Activated T-cell treated with anti-CD3 and anti-CD28 coated beads, Interleukin-2, amount 50 U/mL, for 72 hours (primary cell): ENCODE measurements around the gene INSRR. TPM values are rescaled to one million over a fixed set of nuclear protein-coding genes. Genes with fewer than 3 reads are reported as not detected.

Source experiments
- ATAC-seq, 2 donors: fragments of 150-1000 bp; cut with Tn5 transposase; replicated peaks in 1 of 2; 2 replicates each; pipeline ENCODE4 v1.10.0; 2021; ENCODE audit warnings: moderate library complexity in 2 of 2, mild to moderate bottlenecking in 1 of 2
- DNase-seq, 2 donors: peaks; one replicate each; pipeline ENCODE4 v3.0.0; 2021 to 2022; ENCODE audit warnings: mixed read lengths in 1 of 2
- H3K27ac Mint-ChIP-seq: one replicate; pipeline ENCODE4 v1.8.0; 2022; ENCODE audit warnings: mild to moderate bottlenecking, moderate library complexity, mixed read lengths
- H3K27me3 Mint-ChIP-seq: one replicate; pipeline ENCODE4 v1.8.0; 2022; ENCODE audit warnings: low read depth, mixed read lengths
- H3K36me3 Mint-ChIP-seq, 2 donors: one replicate each; pipeline ENCODE4 v1.8.0; 2022; ENCODE audit warnings: mixed read lengths in 2 of 2, mild to moderate bottlenecking in 1 of 2; ENCODE audit not compliant: insufficient read depth in 2 of 2
- H3K4me1 Mint-ChIP-seq: one replicate; pipeline ENCODE4 v1.8.0; 2022; ENCODE audit warnings: low read depth, mixed read lengths
- H3K4me3 Mint-ChIP-seq, 2 donors: one replicate each; pipeline ENCODE4 v1.8.0; 2022; ENCODE audit warnings: mild to moderate bottlenecking in 2 of 2, mixed read lengths in 2 of 2, moderate library complexity in 2 of 2
- H3K9me3 Mint-ChIP-seq, 2 donors: one replicate each; pipeline ENCODE4 v1.8.0; 2022; ENCODE audit warnings: mixed read lengths in 2 of 2
- total RNA-seq, 2 donors: library from RNA; stranded (reverse); gene quantifications; one replicate each; pipeline ENCODE4 v1.2.3, GENCODE V29; 2022

Gene INSRR
- total RNA-seq, 2 donors from 2014 or later, result 0.17 to 0.30 TPM

DNA sequence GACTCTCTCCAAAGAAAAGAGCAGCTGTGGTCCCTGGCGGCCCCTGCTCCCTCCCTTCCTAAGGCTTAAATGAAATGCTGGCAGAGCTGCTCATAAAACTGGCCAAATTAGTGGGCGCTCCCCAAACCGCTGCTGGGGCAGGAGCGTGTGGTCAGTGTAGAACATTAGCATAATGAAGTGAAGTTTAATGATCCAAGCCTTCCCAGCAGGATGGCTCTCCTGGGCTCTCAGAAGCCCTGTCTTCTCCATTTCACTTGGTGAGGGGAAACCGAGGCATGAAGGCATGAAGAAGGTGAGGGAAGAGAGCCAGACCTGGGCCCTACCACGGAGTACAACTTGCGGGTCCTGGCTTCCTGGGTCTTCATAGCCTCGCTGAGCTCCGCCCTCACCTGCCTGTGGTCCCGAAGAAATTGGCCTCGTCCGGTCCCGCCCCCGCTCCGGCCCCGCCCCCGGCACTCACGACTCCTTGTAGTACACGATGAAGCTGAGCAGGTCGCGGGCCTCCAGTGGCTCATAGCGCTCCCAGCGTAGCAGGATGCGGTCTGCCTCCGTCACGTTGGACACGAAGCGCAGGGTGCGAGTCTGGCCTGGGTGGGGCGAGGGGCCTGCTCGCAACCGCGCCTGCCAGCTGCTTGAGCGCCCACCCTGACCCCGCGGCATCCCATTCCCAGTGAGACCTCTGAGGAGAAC, 10.3 kb downstream of the INSRR start:
- DNase-seq (peak; percentile 73 to 76), ATAC-seq (peak; percentile 86 to 88)
- H3K4me1 Mint-ChIP-seq, result peaks cover 39% of the 10 kb centered on the region
- no peak overlapping the region for H3K27ac Mint-ChIP-seq
- no peaks in the 10 kb centered on the region for H3K9me3 Mint-ChIP-seq
- H3K36me3 Mint-ChIP-seq, result no peaks in the 10 kb centered on the region
- H3K27me3 Mint-ChIP-seq, result peaks cover 50% of the 10 kb centered on the region
- H3K4me3 Mint-ChIP-seq, result peak overlapping the region; percentile 49 to 59

DNA sequence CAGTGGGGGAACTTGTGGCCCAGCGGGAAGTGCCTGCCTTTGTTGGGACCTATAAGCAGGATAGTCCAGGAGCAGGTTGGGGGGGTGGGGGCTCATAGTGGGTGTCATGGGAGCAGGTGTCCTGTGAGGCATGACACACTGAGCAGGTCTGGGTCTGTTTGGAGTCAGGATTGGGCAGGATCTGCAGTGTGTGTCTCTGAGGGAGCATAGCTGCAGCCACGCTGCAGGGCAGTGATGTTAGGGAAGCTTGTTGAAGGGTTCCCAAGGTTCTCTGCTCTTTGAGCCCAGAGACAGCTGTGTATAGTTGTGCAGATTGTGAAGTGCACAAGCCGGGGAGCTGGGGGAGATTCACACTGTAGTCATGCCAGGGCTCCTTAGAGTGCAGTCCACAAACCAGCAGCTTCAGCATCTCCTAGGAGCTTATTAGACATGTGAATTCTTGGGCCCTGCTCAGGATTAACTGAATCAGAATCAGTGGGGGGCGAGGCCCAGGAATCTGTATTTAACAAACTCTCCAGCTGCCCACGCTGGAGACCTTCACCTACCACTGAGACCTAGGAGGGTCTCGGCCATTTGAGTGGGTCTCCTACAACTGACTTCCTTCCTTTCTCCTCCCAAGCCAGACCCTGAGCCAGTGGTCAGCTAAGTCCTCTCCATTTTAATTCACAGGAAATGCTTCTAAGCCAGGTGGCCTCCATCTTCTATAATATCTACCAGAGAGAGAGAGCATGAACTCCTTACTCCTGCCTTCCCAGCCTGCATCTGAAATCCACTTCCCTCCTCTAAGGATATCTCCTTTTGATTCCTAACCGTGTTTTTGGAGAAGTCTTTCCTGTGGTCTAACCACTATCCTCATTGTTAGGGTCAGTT, 11.1 kb downstream of the INSRR start:
- ATAC-seq, result no peak
- H3K27me3 Mint-ChIP-seq, result peaks cover 57% of the 10 kb centered on the region
- H3K36me3 Mint-ChIP-seq, result no peaks in the 10 kb centered on the region
- DNase-seq, result no peak
- no peaks in the 10 kb centered on the region for H3K9me3 Mint-ChIP-seq
- H3K27ac Mint-ChIP-seq, result no peak overlapping the region
- peaks cover 39% of the 10 kb centered on the region for H3K4me1 Mint-ChIP-seq
- H3K4me3 Mint-ChIP-seq, result peak overlapping the region; percentile 45 to 59

DNA sequence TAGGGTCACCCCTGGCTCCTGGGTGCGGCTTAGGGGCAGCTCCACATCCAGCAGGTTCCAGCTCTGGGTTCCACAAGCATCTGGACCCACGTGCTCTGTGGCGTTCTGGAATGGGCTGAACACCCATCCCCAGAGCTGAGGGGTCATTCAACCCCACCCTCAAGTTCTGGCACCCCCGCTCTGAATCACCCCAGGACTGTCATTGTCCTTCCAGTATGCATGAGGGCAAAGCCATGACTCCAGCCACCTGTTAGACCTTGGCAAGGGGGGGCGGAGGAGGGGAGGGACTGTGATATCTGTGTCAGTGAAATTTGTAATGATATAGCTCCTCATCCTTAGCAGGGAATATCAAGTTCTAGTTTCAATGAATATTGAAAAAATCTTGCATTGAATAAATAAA, 12.3 kb downstream of the INSRR start:
- no peak overlapping the region for H3K4me3 Mint-ChIP-seq
- no peak overlapping the region for H3K27ac Mint-ChIP-seq
- H3K27me3 Mint-ChIP-seq, result peaks cover 67% of the 10 kb centered on the region
- H3K9me3 Mint-ChIP-seq, result no peaks in the 10 kb centered on the region
- no peaks in the 10 kb centered on the region for H3K36me3 Mint-ChIP-seq
- peaks cover 39% of the 10 kb centered on the region for H3K4me1 Mint-ChIP-seq
- DNase-seq (no peak), ATAC-seq (no peak)

DNA sequence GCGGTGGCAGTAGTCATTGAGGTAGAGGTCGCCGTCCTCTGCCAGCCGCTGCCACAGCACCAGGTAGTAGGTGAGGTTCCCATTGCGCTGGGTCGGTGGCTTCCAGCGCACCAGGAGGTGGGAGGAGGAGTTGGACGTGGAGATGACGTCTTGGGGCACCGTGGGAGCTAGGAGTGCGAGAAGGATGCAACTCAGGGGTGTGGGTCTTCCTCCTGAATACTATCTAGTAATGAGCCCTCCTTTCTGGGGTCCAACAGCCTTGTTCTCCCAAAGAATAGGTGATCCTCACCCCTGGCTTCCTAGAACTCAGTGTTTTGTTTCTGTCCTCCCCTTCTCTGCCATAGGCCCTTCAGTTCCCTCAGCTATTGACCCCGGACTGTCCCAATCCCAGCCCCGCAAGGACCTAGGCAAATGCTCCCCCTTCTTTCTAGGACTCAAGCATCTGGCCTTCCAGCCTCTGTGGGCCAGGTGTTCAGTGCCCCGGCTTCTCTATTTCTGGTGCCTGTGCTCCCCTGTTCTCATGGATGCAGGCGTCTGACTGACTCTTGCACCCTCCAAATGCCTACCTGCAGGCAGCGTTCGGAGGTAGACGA, 12.9 kb downstream of the INSRR start:
- no peak for ATAC-seq
- H3K4me3 Mint-ChIP-seq, result peak overlapping the region in 1 of 2 donors; percentile 16
- H3K36me3 Mint-ChIP-seq, result no peaks in the 10 kb centered on the region
- no peak overlapping the region for H3K27ac Mint-ChIP-seq
- no peaks in the 10 kb centered on the region for H3K9me3 Mint-ChIP-seq
- H3K27me3 Mint-ChIP-seq, result peaks cover 68% of the 10 kb centered on the region
- H3K4me1 Mint-ChIP-seq, result peaks cover 39% of the 10 kb centered on the region
- DNase-seq, result no peak

DNA sequence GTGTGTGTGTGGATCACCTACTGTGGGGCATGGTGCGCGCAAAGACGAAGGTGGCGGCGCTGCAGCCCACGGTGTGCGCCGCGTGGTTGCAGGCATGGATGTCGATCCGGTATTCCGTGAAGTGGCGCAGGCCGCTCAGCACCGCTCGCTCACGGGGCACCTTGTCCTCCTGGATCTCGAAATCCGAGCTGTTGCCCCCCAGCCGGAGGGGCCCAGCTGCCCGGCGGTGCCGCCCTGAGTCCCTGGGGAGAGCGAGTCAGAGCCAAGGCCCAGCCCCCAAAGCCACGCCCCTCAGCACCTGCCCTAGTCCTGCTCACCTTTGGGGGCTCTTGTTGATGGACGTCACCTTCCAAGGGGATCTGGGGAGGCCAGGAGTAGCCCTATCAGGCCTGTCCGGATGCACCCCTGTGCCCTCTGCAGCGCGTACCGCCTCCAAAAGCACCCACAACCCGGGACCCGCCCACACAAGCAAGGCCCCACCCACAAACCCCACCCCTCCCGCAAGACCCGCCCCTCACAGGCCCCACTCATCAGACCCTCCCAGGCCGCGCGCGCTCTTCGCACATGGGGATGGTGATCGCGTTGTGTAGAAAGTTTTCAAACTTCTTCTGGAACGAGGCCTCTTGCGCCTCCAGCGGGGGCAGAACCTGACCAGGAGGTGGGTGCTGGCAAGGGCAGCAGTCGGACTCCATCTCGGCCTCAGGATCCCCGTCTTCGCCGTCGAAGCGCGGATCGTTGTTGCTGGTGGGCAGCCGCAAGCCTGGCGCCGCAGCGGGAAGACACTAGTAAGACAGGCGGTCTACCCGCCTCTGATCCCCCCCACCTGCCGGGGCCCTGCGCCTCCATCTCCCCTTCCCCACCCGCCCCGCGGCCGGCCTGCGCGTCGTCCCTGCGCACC, 13.6 kb downstream of the INSRR start:
- Mint-ChIP-seq H3K4me1 (peaks cover 39% of the 10 kb centered on the region), H3K9me3 (no peaks in the 10 kb centered on the region), H3K27ac (no peak overlapping the region), H3K36me3 (no peaks in the 10 kb centered on the region), H3K27me3 (peaks cover 75% of the 10 kb centered on the region), H3K4me3 (peak overlapping the region; percentile 64 to 74)
- peak; percentile 65 to 67 for ATAC-seq
- peak; percentile 51 for DNase-seq

DNA sequence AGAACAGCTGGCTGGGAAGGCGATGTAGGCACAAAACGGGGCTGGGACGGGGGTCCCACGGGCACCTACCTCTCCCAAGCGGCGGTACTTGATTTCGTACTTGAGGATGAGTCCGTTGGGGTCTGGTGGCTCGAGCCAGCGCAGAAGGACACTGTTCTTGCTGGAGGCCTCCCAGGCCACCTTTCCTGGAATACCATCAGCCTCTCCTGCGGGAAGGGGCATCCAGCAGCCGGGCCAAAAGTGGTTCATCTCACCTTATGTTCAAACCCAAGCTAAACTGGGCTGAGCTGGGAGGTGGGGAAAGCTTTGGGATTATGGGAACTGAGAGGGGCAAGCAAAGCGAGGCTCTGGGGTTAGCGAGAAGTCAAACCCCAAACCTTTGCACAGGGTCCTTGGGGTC, 14.3 kb downstream of the INSRR start:
- no peak for DNase-seq
- Mint-ChIP-seq H3K4me3 (peak overlapping the region; percentile 64 to 74), H3K9me3 (no peaks in the 10 kb centered on the region), H3K36me3 (no peaks in the 10 kb centered on the region), H3K4me1 (peaks cover 43% of the 10 kb centered on the region), H3K27ac (no peak overlapping the region), H3K27me3 (peaks cover 80% of the 10 kb centered on the region)
- ATAC-seq, result no peak

DNA sequence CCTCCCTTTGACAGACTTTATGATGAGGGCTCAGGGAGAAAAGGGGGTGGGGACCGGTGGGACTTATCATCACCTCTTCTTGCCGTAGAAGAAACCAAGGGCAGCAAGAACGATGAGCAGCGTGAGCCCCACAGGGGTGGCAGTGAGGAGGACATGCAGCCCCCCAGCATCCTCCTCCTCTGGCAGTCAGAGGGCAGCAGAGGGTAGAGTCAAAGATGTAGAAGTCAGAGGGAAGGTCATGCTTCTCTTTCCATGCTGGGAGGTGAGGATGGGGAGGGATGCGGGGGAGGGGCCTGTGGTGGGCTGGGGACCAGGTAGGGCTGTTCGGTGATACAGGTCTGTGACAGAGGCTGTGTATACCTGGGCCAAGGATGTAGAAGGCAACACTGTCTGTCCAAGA, 14.8 kb downstream of the INSRR start:
- Mint-ChIP-seq H3K4me1 (peaks cover 43% of the 10 kb centered on the region), H3K9me3 (no peaks in the 10 kb centered on the region), H3K4me3 (peak overlapping the region; percentile 36 to 74), H3K36me3 (no peaks in the 10 kb centered on the region), H3K27me3 (peaks cover 82% of the 10 kb centered on the region), H3K27ac (no peak overlapping the region)
- ATAC-seq (no peak), DNase-seq (no peak)

DNA sequence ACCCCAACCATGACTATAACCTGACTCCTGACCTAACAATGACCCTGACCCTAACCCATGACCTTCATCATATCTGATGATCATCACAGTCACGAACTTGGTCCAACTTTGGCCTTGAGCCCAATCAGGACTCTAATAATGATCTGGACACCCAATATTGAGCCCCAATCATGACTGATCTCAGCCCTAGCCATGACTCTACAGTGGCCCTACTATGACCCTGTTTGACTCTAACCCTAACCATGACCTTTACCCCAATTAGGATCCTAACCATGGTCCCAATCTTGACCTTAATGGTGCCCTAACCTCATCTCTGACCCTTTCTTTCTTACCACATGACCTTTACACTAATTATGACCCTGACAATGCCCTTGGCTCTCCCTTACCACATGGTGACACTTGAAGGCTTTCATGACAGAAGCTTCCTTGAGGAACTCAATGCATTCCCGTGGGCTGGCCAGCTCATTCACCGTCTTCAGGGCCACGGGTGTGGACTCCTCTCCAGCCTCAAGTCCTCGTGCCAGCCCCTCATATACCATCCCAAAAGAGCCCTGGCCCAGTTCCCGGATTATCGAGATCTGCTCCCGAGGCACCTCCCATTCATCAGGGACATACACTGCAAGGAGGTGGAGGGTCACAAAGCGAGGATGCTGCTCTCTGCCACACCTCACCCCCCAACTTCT, 16.2 kb downstream of the INSRR start:
- no peak for DNase-seq
- Mint-ChIP-seq H3K27me3 (peaks cover 81% of the 10 kb centered on the region), H3K4me3 (no peak overlapping the region), H3K9me3 (no peaks in the 10 kb centered on the region), H3K4me1 (peaks cover 37% of the 10 kb centered on the region), H3K36me3 (no peaks in the 10 kb centered on the region), H3K27ac (no peak overlapping the region)
- no peak for ATAC-seq

DNA sequence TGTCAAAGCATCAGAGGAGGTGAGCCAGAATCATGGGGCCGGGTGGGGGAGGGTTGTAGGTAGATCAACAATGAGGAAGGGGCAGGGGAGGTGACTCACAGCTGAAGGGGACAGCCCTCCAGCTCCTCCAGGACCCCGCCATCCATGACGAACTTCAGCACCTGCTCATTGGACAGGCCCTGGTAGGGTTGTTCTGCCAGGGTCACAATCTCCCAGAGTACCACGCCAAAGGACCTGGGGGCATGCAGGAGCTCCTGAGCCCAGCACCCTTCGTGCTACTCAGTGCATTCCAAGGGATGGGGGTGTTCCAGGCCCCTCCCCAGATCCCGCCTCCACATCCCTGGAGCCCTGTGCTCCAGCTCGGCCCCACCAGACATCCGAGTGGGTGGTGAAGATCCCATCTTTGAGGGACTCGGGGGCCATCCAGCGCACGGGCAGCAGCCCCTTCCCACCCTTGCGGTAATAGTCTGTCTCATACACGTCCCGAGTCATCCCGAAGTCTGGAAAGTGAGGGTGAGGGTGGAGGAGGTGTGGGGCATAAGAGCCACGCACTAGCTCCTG, 17.5 kb downstream of the INSRR start:
- Mint-ChIP-seq H3K36me3 (no peaks in the 10 kb centered on the region), H3K4me3 (no peak overlapping the region), H3K27me3 (peaks cover 67% of the 10 kb centered on the region), H3K9me3 (no peaks in the 10 kb centered on the region), H3K27ac (no peak overlapping the region), H3K4me1 (peaks cover 42% of the 10 kb centered on the region)
- ATAC-seq (no peak), DNase-seq (no peak)

DNA sequence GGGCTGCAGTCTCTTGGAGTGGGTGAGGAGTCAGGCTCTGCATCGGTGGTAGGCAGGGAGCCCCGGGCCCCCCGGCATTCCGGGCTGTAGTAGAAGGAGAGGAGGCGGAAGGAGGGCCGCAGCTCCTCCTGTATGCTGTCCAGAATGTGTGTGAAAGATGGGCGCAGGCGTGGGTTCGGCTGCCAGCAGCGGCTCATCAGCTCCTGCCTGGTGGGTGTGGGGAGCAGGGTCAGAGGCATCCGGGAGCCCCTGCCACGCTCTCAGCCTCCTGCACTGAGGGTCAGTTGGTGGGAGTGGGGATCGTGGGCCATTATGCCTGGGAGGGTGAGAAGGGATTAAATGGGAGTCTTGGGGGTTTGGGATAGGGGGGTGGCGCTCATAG, 18.0 kb downstream of the INSRR start:
- H3K27ac Mint-ChIP-seq, result no peak overlapping the region
- H3K4me3 Mint-ChIP-seq, result no peak overlapping the region
- no peak for ATAC-seq
- H3K4me1 Mint-ChIP-seq, result peaks cover 47% of the 10 kb centered on the region
- H3K27me3 Mint-ChIP-seq, result peaks cover 62% of the 10 kb centered on the region
- DNase-seq, result no peak
- H3K9me3 Mint-ChIP-seq, result no peaks in the 10 kb centered on the region
- no peaks in the 10 kb centered on the region for H3K36me3 Mint-ChIP-seq

DNA sequence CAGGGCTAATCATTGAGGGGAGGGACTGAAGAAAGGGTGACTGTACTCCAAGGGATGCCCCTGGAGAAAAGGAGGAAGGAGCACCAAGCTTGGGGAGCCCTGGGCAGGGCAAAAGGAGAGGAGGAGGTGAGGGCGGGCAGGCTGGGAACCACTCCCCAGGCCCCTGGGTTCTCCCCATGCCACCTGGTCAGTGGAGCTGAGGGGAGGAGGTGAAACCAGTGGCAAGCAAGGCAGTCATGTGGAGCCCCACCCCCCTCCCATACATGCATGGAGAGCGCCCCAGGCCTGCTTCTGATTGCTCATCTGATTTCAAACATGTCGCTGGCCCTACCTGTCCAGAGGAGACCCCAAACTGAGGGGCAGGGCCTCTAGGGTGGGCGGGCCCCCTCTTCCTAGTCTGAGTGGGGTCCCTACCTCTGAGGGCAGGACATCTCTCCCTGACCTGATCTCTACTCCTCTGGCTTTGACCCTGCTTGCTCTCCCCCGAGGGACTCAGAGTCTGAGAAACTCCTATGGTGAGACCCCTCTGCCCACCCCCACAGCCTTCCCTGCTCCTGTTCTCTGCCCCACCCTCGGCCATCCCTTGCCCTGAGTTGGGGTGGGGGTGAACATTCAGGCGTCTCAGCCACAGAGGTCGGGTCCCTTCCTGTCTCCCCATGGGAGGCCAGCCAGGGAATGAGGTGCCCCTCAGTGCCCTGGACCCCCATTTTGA, 18.6 kb downstream of the INSRR start:
- Mint-ChIP-seq H3K27me3 (peaks cover 56% of the 10 kb centered on the region), H3K27ac (no peak overlapping the region), H3K4me1 (peaks cover 49% of the 10 kb centered on the region)

More for the DNA sequence above, 18.6 kb downstream of the INSRR start:
- DNase-seq (no peak), ATAC-seq (no peak)
- Mint-ChIP-seq H3K4me3 (no peak overlapping the region), H3K36me3 (no peaks in the 10 kb centered on the region), H3K9me3 (no peaks in the 10 kb centered on the region)
